NOMO-1 treated with DMSO at 0.1 percent for 48 hours (cell line): ENCODE data around the gene ZNF174.

Experiments
- DNase-seq: peaks from one replicate; lab custom pipeline; 2025; ENCODE audit not compliant: unreplicated experiment; lab: John Stamatoyannopoulos, UW

Gene ZNF174

GRCh38 chr16:3400779-3401688 lies at the start of gene ZNF174, which contains the start of gene ZSCAN32:
TSS of gene ZNF174 (plus strand) at chr16:3401215. CDS start at chr16:3402005, 790 bp downstream.
TSS of gene ZSCAN32 (minus strand) at chr16:3401004. CDS start at chr16:3397557, 3,447 bp downstream.
- DNase-seq: peak; percentile 99

- DNase-seq: no peak
Measured at GRCh38 chr16:3355589-3355988, 45.4 kb upstream of the ZNF174 start, which contains the start of gene OR2C1. TSS of gene OR2C1 (plus strand) at chr16:3355889. CDS start at chr16:3355941, 52 bp downstream.

- DNase-seq: no peak
Measured at GRCh38 chr16:3356118-3356517, 44.9 kb upstream of the ZNF174 start.

GRCh38 chr16:3358871-3359270 lies 42.1 kb upstream of the ZNF174 start:
- DNase-seq: no peak

- DNase-seq: no peak
Measured at GRCh38 chr16:3362931-3363330, 38.1 kb upstream of the ZNF174 start.

GRCh38 chr16:3363793-3364192 lies 37.2 kb upstream of the ZNF174 start:
- no peak for DNase-seq

- DNase-seq: no peak
Measured at GRCh38 chr16:3364774-3365427, 36.1 kb upstream of the ZNF174 start.

- DNase-seq: no peak
Measured at GRCh38 chr16:3369073-3369472, 31.9 kb upstream of the ZNF174 start.

- DNase-seq: no peak
Measured at GRCh38 chr16:3375680-3376079, 25.3 kb upstream of the ZNF174 start.

- DNase-seq: no peak
Measured at GRCh38 chr16:3377917-3378316, 23.1 kb upstream of the ZNF174 start.

GRCh38 chr16:3383045-3383448 lies 18.0 kb upstream of the ZNF174 start:
- DNase-seq: no peak

GRCh38 chr16:3388325-3388724 lies 12.7 kb upstream of the ZNF174 start:
- DNase-seq: no peak

GRCh38 chr16:3389663-3390338 lies 11.2 kb upstream of the ZNF174 start:
- no peak for DNase-seq

- no peak for DNase-seq
Measured at GRCh38 chr16:3400446-3400778, 603 bp upstream of the ZNF174 start.

GRCh38 chr16:3401719-3402397 lies 843 bp downstream of the ZNF174 start:
- DNase-seq: no peak

- DNase-seq: no peak
Measured at GRCh38 chr16:3408561-3409197, 7.7 kb downstream of the ZNF174 start.

- DNase-seq: no peak
Measured at GRCh38 chr16:3413730-3414379, 12.8 kb downstream of the ZNF174 start.

- peak; percentile 74 for DNase-seq
Measured at GRCh38 chr16:3431779-3432219, 30.8 kb downstream of the ZNF174 start.

GRCh38 chr16:3434373-3434772 lies 33.4 kb downstream of the ZNF174 start:
- DNase-seq: no peak

GRCh38 chr16:3439637-3440036 lies 38.6 kb downstream of the ZNF174 start:
- no peak for DNase-seq
